GM19328 (cell line): ENCODE measurements around the gene ESYT3.

ENCODE experiments used
- ATAC-seq: cut with Tn5 transposase; IDR thresholded peaks from one replicate; pipeline ENCODE4 v1.9.1; 2021; ENCODE audit warnings: mild to moderate bottlenecking, moderate library complexity; ENCODE audit not compliant: unreplicated experiment

ESYT3 gene

GRCh38 chr3:138434276-138434874 is at the start of gene ESYT3:
Gene ESYT3 (plus strand): TSS chr3:138434616. CDS start chr3:138434799, 183 bp downstream.
- ATAC-seq: no peak

GRCh38 chr3:138384976-138385375 is 49.4 kb upstream of the ESYT3 start:
- ATAC-seq: no peak

- ATAC-seq: no peak
These were observed 45.2 kb upstream of the ESYT3 start for GRCh38 chr3:138389144-138389601.

GRCh38 chr3:138389841-138390581 is 44.4 kb upstream of the ESYT3 start:
- ATAC-seq: no peak

- no peak for ATAC-seq
These were observed 43.9 kb upstream of the ESYT3 start for GRCh38 chr3:138390582-138390932.

- no peak for ATAC-seq
These were observed 40.3 kb upstream of the ESYT3 start for GRCh38 chr3:138394156-138394555.

- ATAC-seq: no peak
These were observed 39.7 kb upstream of the ESYT3 start for GRCh38 chr3:138394686-138395085.

GRCh38 chr3:138395865-138396751 is 38.3 kb upstream of the ESYT3 start:
- ATAC-seq: no peak

GRCh38 chr3:138396752-138397410 is 37.5 kb upstream of the ESYT3 start:
- ATAC-seq: no peak

- ATAC-seq: no peak
These were observed 36.4 kb upstream of the ESYT3 start for GRCh38 chr3:138397983-138398382.

GRCh38 chr3:138398791-138399575 is 35.4 kb upstream of the ESYT3 start:
- no peak for ATAC-seq

- ATAC-seq: no peak
These were observed 34.6 kb upstream of the ESYT3 start for GRCh38 chr3:138399766-138400165.

GRCh38 chr3:138400651-138401070 is 33.8 kb upstream of the ESYT3 start:
- no peak for ATAC-seq

- ATAC-seq: no peak
These were observed 32.6 kb upstream of the ESYT3 start for GRCh38 chr3:138401834-138402233.

GRCh38 chr3:138404121-138404520 is 30.3 kb upstream of the ESYT3 start:
- no peak for ATAC-seq

GRCh38 chr3:138405001-138405400 is 29.4 kb upstream of the ESYT3 start:
- no peak for ATAC-seq

GRCh38 chr3:138405486-138405885 is 28.9 kb upstream of the ESYT3 start:
- ATAC-seq: no peak

GRCh38 chr3:138406606-138407005 is 27.8 kb upstream of the ESYT3 start:
- no peak for ATAC-seq

GRCh38 chr3:138407236-138407907 is 27.0 kb upstream of the ESYT3 start:
- ATAC-seq: no peak
